Measurements from ENCODE around the gene TMEM119. TPM values are rescaled to one million over a fixed set of nuclear protein-coding genes. Genes with fewer than 3 reads are reported as not detected.
A peak's percentile ranks its signal among the peaks of the same experiment; 100 is the strongest.

Gene TMEM119
- total and polyA plus RNA-seq, 9 of the 15 experiments (the other 6 are each of a cell fraction or from before 2014, with no cell fraction given): 0.18 TPM; not detected in 8

DNA sequence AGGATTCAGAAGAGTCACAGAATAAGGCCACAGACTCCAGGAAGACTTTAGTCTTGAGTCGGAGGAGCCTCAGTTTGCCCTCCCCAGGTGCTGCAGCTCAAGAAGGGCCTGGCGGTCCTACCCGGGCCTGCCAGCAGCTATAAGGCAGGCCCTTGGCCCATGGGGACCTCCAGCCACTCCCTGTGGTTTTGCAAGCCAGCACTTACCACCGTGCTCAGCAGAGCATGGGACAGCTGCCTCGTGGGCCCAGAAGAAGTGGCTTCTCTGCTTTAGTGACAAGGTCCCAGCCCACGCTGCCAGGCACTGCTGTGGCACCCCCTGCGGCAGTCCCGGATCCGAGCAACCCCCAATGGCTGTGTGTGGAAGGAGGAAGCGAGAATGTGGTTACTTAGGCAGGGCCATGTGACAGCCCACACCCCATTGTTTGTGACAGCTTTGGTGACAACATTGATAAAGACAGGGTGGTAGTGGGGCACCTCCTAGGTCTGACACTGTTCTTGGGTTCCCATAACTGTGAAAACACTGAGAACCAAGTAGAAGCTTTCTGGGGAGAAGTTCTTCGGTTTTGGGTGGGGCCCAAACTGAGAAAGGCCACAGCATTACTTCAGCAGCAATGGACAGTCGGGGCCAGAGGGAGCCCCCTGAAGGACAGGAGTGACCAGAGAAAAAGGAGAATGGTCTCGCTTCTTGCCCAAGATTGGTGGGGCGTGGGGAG lies 35.8 kb upstream of the TMEM119 start, which contains the start of gene SELPLG (continued):
- TF ChIP-seq RERE (CRISPR knock-in tag; IDR thresholded peaks at IDR 0.05; ENCODE audit: borderline replicate concordance) (no peak), ETV1 (tag; conservative IDR thresholded peaks at IDR 0.05; ENCODE audit: low read depth) (no peak), GABPB1 (CRISPR knock-in tag; IDR thresholded peaks at IDR 0.05) (no peak), MBD2 (IDR thresholded peaks at IDR 0.05; ENCODE audit: borderline replicate concordance, low read depth) (no peak), GTF2A2 (tag; IDR thresholded peaks at IDR 0.05) (no peak), CEBPB (tag; IDR thresholded peaks at IDR 0.05) (no peak), ID3 (CRISPR knock-in tag; IDR thresholded peaks at IDR 0.05) (no peak), ID3 (tag; IDR thresholded peaks at IDR 0.05) (0 out of 2 replicates have a peak, but pooled peaks have one; percentile 35), USF1 (CRISPR knock-in tag; IDR thresholded peaks at IDR 0.05) (peak; percentile 67), CHD1 (IDR thresholded peaks at IDR 0.05; ENCODE audit: low read length) (no peak), PHB (CRISPR knock-in tag; IDR thresholded peaks at IDR 0.05) (0 out of 2 replicates have a peak, but pooled peaks have one; percentile 58), ZNF445 (CRISPR knock-in tag; IDR thresholded peaks at IDR 0.05; ENCODE audit: low read depth) (no peak), ZNF384 (IDR thresholded peaks at IDR 0.05; ENCODE audit: low read depth, low read length) (no peak)
- TF ChIP-seq, protein P1, sequence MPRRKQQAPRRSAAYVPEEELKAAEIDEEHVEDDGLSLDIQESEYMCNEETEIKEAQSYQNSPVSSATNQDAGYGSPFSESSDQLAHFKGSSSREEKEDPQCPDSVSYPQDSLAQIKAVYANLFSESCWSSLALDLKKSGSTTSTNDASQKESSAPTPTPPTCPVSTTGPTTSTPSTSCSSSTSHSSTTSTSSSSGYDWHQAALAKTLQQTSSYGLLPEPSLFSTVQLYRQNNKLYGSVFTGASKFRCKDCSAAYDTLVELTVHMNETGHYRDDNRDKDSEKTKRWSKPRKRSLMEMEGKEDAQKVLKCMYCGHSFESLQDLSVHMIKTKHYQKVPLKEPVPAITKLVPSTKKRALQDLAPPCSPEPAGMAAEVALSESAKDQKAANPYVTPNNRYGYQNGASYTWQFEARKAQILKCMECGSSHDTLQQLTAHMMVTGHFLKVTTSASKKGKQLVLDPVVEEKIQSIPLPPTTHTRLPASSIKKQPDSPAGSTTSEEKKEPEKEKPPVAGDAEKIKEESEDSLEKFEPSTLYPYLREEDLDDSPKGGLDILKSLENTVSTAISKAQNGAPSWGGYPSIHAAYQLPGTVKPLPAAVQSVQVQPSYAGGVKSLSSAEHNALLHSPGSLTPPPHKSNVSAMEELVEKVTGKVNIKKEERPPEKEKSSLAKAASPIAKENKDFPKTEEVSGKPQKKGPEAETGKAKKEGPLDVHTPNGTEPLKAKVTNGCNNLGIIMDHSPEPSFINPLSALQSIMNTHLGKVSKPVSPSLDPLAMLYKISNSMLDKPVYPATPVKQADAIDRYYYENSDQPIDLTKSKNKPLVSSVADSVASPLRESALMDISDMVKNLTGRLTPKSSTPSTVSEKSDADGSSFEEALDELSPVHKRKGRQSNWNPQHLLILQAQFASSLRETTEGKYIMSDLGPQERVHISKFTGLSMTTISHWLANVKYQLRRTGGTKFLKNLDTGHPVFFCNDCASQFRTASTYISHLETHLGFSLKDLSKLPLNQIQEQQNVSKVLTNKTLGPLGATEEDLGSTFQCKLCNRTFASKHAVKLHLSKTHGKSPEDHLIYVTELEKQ (CRISPR knock-in tag; IDR thresholded peaks at IDR 0.05): no peak
- TF ChIP-seq, protein P2, sequence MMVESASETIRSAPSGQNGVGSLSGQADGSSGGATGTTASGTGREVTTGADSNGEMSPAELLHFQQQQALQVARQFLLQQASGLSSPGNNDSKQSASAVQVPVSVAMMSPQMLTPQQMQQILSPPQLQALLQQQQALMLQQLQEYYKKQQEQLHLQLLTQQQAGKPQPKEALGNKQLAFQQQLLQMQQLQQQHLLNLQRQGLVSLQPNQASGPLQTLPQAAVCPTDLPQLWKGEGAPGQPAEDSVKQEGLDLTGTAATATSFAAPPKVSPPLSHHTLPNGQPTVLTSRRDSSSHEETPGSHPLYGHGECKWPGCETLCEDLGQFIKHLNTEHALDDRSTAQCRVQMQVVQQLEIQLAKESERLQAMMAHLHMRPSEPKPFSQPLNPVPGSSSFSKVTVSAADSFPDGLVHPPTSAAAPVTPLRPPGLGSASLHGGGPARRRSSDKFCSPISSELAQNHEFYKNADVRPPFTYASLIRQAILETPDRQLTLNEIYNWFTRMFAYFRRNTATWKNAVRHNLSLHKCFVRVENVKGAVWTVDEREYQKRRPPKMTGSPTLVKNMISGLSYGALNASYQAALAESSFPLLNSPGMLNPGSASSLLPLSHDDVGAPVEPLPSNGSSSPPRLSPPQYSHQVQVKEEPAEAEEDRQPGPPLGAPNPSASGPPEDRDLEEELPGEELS (CRISPR knock-in tag; IDR thresholded peaks at IDR 0.05; ENCODE audit: borderline replicate concordance): no peak; the same call in 1 of the 2 replicates
